ENCODE data around the gene RFX2. TPM values are rescaled to one million over a fixed set of nuclear protein-coding genes. Genes with fewer than 3 reads are reported as not detected.
"Not testable (repeated sequence)": the region's sequence is repeated elsewhere in the genome, so short reads cannot be mapped to it uniquely, and the experiment has no call there.

RFX2 gene
- total RNA-seq, 6 experiments from 2014 or later = 1.6 to 2.9 (median 1.9) TPM

GRCh38 chr19:5963855-5964254 is 146.4 kb downstream of the RFX2 start:
- Histone ChIP-seq H3K9me3 (no peaks in the 10 kb centered on the region), H3K27me3 (no peaks in the 10 kb centered on the region), H3K36me3 (no peaks in the 10 kb centered on the region), H3K4me1 (peaks cover 0 to 62% (median 32%) of the 10 kb centered on the region in 4 donors), H3K27ac (no peak overlapping the region), H3K4me3 (no peak overlapping the region)
- 78% methylated on average over 2 of the region's 7 CpGs for WGBS (ENCODE audit: insufficient coverage, low coverage, low lambda C conversion rate, missing lambda C conversion rate)
- peak in 1 of 3 donors; percentile 6 for DNase-seq
- no peak for ATAC-seq
- intact Hi-C loops (cut with DNase I) = loop anchor here in 1 of 2 donors (10.0 kb wide), 1 partner anchor 159 kb away; the partner anchor contains the start of gene NRTN
- TF ChIP-seq POLR2A (IDR thresholded peaks at IDR 0.05) = no peak

- intact Hi-C loops (cut with DNase I) = loop anchor here in 1 of 2 donors (10.0 kb wide), 1 partner anchor 158 kb away; the partner anchor contains the start of gene NRTN
These were observed 147.0 kb downstream of the RFX2 start for GRCh38 chr19:5963259-5963658.

GRCh38 chr19:5961969-5962945 is 148.0 kb downstream of the RFX2 start:
- TF ChIP-seq POLR2A (IDR thresholded peaks at IDR 0.05) = peak; percentile 49
- no peak for TF ChIP-seq CTCF (IDR thresholded peaks at IDR 0.05)
- Histone ChIP-seq H3K9me3 (no peaks in the 10 kb centered on the region), H3K27ac (peak overlapping the region; percentile 91 to 95 (median 94)), H3K36me3 (no peaks in the 10 kb centered on the region), H3K27me3 (no peaks in the 10 kb centered on the region), H3K4me3 (peak overlapping the region in 2 of 3 donors; percentile 5 to 31), H3K4me1 (peaks cover 0 to 56% (median 26%) of the 10 kb centered on the region in 4 donors)
- DNase-seq (peak; percentile 65 to 77 (median 74)), ATAC-seq (peak; percentile 82 to 84 (median 82))
- 25% methylated on average over 14 of the region's 29 CpGs for WGBS (ENCODE audit: insufficient coverage, low coverage, low lambda C conversion rate, missing lambda C conversion rate)
- intact Hi-C loops (cut with DNase I) = loop anchor here in 1 of 2 donors (10.0 kb wide), 1 partner anchor 157 kb away; the partner anchor contains the start of gene NRTN

More at GRCh38 chr19:5963259-5963658, 147.0 kb downstream of the RFX2 start:
- H3K36me3 ChIP-seq, H3K4me3 ChIP-seq, DNase-seq, ATAC-seq, H3K27me3 ChIP-seq, H3K9me3 ChIP-seq: not testable (repeated sequence)
- Histone ChIP-seq H3K27ac (peak overlapping the region; percentile 91 to 95 (median 94)), H3K4me1 (peaks cover 0 to 61% (median 31%) of the 10 kb centered on the region in 4 donors)
- WGBS (ENCODE audit: insufficient coverage, low coverage, low lambda C conversion rate, missing lambda C conversion rate) = 88% methylated on average over 4 of the region's 6 CpGs

- H3K27me3 ChIP-seq, DNase-seq, H3K9me3 ChIP-seq, H3K36me3 ChIP-seq, ATAC-seq: not testable (repeated sequence)
- 51% methylated on average over 5 of the region's 6 CpGs for WGBS (ENCODE audit: insufficient coverage, low coverage, low lambda C conversion rate, missing lambda C conversion rate)
- Histone ChIP-seq H3K4me1 (peaks cover 0 to 53% (median 26%) of the 10 kb centered on the region in 4 donors), H3K27ac (peak overlapping the region; percentile 91 to 95 (median 94)), H3K4me3 (peak overlapping the region in 1 of 3 donors; percentile 31)
- intact Hi-C loops (cut with DNase I) = loop anchor here in 1 of 2 donors (10.0 kb wide), 1 partner anchor 157 kb away; the partner anchor contains the start of gene NRTN
These were observed 148.7 kb downstream of the RFX2 start for GRCh38 chr19:5961641-5961968.

- H3K4me3 ChIP-seq = no peak overlapping the region
- intact Hi-C loops (cut with DNase I) = loop anchor here in 1 of 2 donors (10.0 kb wide), 1 partner anchor 156 kb away; the partner anchor contains the start of gene NRTN
- no peak for ATAC-seq
- peaks cover 0 to 59% (median 30%) of the 10 kb centered on the region in 4 donors for H3K4me1 ChIP-seq
- peak overlapping the region in 2 of 3 donors; percentile 91 to 95 for H3K27ac ChIP-seq
- H3K9me3 ChIP-seq = no peaks in the 10 kb centered on the region
- 89% methylated on average over 7 of the region's 18 CpGs for WGBS (ENCODE audit: insufficient coverage, low coverage, low lambda C conversion rate, missing lambda C conversion rate)
- no peak for TF ChIP-seq POLR2A (IDR thresholded peaks at IDR 0.05)
- no peaks in the 10 kb centered on the region for H3K27me3 ChIP-seq
- no peaks in the 10 kb centered on the region for H3K36me3 ChIP-seq
- peak in 1 of 3 donors; percentile 14 for DNase-seq
These were observed 150.0 kb downstream of the RFX2 start for GRCh38 chr19:5960005-5961001.

Data from right lobe of liver (tissue), 6 donors.